Germinal center (tissue), 1 donor: ENCODE results near the gene TSLP.

Experiments
- DNase-seq: peaks from one replicate; pipeline ENCODE4 v3.0.0; 2012; ENCODE audit warnings: mixed read lengths, low spot score

TSLP gene

GRCh38 chr5:111071413-111071812, at the start of gene TSLP:
Gene TSLP, plus strand, starts transcription at chr5:111071713. Its CDS starts 178 bp downstream, at chr5:111071891.
- no peak for DNase-seq

GRCh38 chr5:111022301-111022700, 49.2 kb upstream of the TSLP start:
- DNase-seq: no peak

- DNase-seq: no peak
These were observed 42.6 kb upstream of the TSLP start for GRCh38 chr5:111028865-111029264.

- DNase-seq: no peak
These were observed 27.6 kb upstream of the TSLP start for GRCh38 chr5:111043712-111044506.

DNA sequence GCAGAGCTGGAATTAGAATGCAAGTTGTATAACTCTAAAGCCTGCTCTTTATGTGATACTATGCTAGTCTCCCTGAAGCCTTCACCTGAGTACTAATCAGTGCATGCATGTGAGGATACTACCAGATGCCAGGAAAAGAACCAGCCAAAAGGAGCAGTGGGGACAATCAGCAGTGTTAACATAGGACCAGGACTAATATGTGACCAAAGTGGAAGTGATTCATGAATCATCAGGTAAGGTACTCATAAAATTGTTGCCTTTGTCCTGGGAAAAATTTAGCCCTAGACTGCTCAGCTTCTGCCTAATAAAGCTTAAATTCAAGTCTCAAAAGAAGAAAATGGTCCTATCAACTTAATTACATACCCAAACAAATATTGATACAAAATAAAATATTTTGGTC, 13.4 kb upstream of the TSLP start:
- DNase-seq: no peak

- DNase-seq: no peak
These were observed 11.3 kb upstream of the TSLP start for GRCh38 chr5:111060169-111060568.

DNA sequence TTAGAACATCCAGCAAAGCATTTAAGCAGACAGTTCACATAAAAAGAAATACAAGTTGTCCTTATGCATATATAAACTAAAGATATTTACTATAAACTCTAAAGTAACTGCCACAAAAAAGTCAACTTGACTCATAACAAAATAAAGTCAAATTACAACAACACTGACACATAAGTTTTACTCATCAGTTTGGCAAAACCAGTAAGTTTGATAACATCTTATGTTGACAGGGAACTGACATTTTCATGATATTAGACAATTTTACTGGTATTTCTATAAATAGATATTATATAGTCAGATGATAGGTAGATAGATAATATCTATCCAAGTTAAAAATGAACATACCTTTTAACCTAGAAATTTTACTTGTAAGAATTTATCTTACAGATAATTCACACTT, 9.9 kb upstream of the TSLP start:
- DNase-seq: no peak

DNA sequence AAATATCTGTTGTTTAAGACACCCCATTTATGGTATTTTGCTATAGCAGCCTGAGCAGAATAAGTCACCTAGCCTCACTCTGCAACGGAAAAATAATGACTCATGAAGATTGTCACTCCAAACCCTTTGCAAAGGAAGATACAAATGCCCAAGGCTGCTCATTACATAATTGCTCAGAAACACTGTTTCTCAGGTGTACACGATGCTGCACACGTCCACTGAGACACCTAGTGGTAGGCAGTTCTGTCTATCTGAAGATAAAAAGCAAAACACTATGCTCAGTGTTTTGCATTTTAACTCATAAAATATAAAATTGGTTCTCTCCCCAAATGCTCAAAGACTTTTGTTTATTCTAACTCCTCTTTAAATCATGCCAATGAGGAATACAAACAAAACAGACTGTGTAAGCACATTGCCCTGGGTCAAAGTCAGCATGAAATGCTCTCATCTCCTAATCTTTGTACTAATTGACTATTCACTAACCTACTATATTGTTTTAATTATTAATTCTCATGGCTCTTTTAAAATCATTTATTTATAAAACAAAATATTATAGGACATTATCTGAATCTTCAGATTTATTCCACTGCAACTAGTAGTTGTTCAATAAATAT, 7.7 kb upstream of the TSLP start:
- no peak for DNase-seq

DNA sequence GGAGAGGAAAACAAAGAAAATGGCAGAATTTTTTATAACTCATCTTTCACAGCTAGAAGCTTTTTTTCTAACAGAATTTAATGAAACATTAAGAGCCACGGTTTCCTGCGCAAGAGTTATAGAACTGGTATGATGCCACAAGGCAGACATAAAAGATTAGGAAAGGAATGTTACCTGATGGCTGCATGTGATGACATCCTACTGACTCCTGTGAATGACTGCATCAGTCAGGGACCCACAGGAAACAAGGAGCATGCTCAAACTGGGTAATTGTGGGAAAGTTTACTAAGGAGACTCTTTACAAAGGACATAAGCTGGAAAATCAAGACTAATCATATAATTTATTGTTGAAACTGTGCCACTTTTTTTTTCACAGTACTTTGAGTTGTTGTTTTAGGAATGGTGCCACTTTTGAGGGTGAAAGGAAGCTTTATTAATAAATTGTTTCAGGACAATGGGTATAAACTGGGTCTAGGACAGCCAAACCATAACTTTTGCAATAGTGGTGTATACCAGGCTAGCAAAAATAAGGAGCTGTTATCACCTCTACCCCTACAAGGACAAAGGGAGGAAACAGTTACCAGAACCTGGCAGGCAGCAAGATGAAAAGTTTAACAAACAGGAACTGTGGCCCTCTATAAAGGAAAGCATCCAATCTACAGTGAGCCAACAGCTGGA, 5.1 kb upstream of the TSLP start:
- DNase-seq: no peak

- DNase-seq: no peak
These were observed 3.3 kb upstream of the TSLP start for GRCh38 chr5:111068213-111068612.

DNA sequence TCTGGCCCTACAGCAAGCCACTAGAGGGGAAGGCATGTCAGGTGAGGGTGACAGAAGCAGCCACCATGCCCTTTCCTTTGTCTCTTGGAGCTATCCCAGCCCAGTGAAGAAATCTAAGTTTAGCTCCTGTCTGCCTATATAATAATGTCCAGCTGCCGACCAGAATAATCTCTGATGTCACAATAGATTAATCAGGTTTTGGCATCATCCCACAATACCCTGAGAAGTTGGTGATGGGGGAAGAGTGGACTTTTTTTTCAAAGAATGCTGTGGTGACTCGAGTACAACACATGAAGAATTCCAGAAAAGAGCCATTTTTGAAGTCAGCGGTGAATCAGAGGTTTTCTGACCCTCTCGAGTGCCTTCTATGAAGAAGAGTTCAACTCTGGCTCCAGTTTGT, 1.7 kb upstream of the TSLP start:
- no peak for DNase-seq

DNA sequence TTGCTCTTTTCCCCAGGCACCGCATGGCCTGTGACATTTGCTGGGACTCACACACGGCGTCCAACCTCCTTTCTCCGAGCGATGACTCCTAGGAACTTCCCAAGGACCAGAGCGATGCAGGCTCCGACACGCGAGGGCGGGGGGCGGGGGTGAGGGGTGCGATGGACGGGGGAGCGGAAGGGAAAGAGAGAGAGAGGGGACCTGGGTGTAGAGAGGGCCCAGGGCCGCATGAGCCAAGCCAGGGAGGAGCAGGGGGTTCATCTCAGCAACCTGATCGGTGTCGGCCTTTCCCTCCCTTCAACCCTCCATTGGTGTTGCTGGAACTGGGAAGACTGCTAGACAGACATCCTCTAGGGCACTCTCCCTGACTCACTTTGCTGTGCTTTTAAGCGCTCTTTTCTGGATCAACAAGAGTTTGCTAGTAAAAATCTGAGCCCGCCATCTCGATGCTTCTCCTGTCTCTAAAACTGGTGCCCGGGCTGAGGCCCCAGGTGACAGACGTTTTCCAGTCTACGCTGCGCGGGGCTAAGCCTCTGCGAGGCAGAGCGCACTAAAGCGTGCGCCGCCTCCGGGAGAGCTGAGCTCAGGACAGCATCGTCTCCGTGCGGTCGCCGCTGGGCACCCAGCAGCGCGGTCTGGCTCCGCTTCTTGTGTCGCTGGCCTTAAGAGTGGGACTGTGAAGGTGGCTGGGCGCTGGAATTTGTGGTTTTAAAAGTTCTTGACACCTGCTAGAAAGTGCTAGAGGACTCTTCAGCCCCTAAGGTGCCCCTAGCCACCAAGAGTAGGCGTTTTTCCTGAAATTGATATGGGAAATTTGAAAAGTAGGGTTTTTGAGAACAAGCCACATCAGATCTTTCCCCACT, 1.0 kb upstream of the TSLP start:
- DNase-seq: no peak

- peak; percentile 39 for DNase-seq
These were observed 1.6 kb downstream of the TSLP start for GRCh38 chr5:111072949-111073682.

DNA sequence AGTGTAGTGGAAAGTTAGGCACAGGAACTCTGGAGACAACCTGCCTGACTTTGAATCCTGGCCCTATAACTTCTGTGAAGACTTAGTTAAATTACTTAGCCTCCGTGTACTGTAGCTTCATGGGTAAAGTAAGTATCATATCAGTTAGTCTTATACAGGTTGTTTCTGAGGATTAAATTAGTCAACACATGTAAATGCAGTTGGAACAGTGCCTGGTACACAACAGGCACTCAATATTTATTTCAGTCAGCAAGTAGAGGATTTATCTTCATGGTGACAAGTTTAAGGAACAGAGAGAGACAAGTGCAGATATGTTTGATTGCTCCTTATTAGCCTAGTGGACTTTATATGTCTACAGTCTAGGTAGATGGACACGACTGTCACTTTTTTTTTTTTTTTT, 2.7 kb downstream of the TSLP start:
- DNase-seq: no peak

DNA sequence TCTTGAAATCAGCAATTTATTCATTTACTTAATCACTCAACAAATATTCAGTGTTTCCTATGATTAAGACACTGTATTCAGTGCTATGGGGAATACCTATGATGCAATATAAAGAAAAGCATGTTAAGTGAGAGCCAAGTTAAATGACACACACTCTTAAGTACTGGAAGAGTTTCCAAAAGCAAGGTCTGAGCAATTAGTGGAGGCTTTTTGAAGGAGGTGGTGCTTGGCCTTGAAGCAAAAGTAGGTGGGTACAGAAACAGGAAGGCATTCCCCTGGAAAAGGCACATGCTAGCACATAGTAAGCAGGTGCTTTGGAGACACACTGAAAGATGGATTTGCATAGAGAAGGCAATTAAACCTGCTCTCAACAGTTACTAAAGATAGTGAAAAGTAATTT, 4.0 kb downstream of the TSLP start:
- no peak for DNase-seq

DNA sequence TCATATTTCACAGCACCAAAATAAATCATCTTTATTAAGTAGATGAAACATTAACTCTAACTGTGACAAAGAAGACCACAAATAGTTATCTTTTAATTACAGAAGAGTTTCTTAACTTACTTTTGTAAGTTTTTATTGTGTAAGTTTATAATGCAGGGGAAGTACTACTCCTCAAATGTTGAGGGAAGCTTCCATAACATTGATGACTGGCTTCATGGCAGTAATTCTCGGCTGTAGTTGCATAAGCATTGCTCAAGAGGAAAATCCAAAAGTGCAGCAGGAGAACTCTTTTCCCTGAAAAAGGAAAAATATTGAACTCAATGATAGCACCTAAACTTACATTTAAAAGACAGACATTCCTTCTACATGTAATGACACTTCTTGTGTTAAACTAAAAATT, 4.6 kb downstream of the TSLP start:
- no peak for DNase-seq

GRCh38 chr5:111077678-111078077, 6.2 kb downstream of the TSLP start:
- DNase-seq: no peak

DNA sequence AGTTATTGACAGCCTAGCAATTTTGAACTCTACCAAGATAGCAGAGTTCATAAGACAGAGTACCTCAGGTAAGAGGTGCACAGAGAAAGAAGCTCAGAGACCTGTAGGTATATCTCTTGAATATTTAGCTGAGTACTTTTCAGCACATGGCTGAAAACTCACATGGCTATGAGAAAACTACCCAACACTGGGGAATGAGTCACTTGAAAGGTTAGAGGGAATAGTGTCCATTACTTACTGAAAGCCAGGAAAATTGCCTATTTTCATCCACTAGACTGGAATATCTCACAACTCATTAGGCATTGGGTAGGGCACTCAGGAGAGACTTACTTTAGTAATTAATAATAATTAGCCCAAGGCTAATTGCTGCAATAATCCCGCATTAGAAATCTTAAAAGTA, 8.3 kb downstream of the TSLP start:
- DNase-seq: no peak

GRCh38 chr5:111083323-111083722, 11.8 kb downstream of the TSLP start:
- DNase-seq: no peak

- DNase-seq: peak; percentile 75
These were observed 20.7 kb downstream of the TSLP start, which contains the start of gene WDR36 for GRCh38 chr5:111092062-111092853. Gene WDR36, plus strand, starts transcription at chr5:111092348. Its CDS starts 109 bp downstream, at chr5:111092457.

DNA sequence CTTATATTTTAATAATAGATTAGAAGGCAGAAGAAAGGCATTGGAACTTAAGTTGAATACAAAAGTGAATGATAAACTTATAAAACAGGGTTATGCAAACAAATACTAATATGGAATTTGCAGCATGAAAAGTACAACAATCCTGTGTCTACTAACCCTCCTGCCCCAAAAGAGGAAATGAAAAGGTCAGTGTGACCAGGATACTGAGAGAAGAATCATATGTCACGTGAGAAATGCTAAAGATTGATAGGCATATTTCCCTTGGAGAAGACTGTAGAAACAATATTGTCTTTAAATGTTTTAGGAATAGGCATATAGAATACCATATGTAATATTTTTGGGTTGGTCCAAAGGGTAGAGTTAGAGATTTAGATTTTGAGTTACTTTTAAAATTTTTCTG, 24.5 kb downstream of the TSLP start:
- no peak for DNase-seq
